Right atrium auricular region (tissue), 2 donors: ENCODE measurements around the gene CADPS. TPM values are rescaled to one million over a fixed set of nuclear protein-coding genes. Genes with fewer than 3 reads are reported as not detected.

Source experiments
- DNase-seq: peaks from one replicate; pipeline ENCODE4 v3.0.0-alpha.2; 2019; ENCODE audit warnings: low spot score
- H3K27ac ChIP-seq, 2 donors: fragments of 200-600 bp; sonication (generic); 1 replicate in 1 of 2; 2 replicates in 1 of 2; pipeline ENCODE4 v1.5.1; 2016 to 2019
- H3K27me3 ChIP-seq, 2 donors: fragments of 200-600 bp; sonication (generic); one replicate each; pipeline versions ENCODE4 v1.5.1 to v1.6.0; 2017 to 2019
- H3K36me3 ChIP-seq: fragments of 200-600 bp; sonication (generic); one replicate; pipeline ENCODE4 v1.5.1; 2016
- H3K4me1 ChIP-seq, 2 donors: fragments of 200-600 bp; sonication (generic); one replicate each; pipeline versions ENCODE4 v1.5.1 to v1.6.0; 2017 to 2019
- H3K4me3 ChIP-seq, 2 donors: fragments of 200-600 bp; sonication (generic); 1 replicate in 1 of 2; 2 replicates in 1 of 2; pipeline ENCODE4 v1.5.1; 2017 to 2019; ENCODE audit warnings: mild to moderate bottlenecking in 1 of 2, moderate library complexity in 1 of 2
- H3K9me3 ChIP-seq, 2 donors: fragments of 200-600 bp; sonication (generic); one replicate each; pipeline ENCODE4 v1.5.1; 2019
- CTCF ChIP-seq, 2 donors: fragments of 200-600 bp; sonication (generic); IDR thresholded peaks; one replicate each; pipeline ENCODE4 v1.5.1; 2019; ENCODE audit warnings: antibody characterized with exemption in 2 of 2
- total RNA-seq, 2 donors: library from RNA; depleted of rRNA; stranded (reverse); fragments of >200 nt; gene quantifications; one replicate each; pipeline ENCODE4 v1.1.0, GENCODE V29; 2016

Gene CADPS
- total RNA-seq, 2 donors from 2014 or later, result 16.1 to 48.2 TPM

GRCh38 chr3:62710751-62711150 is 164.5 kb downstream of the CADPS start:
- no peaks in the 10 kb centered on the region for H3K9me3 ChIP-seq
- no peak overlapping the region for H3K27ac ChIP-seq
- H3K4me3 ChIP-seq, result no peak overlapping the region
- DNase-seq, result no peak
- H3K36me3 ChIP-seq, result no peaks in the 10 kb centered on the region
- no peaks in the 10 kb centered on the region for H3K4me1 ChIP-seq
- TF ChIP-seq CTCF (IDR thresholded peaks at IDR 0.05), result no peak
- H3K27me3 ChIP-seq, result no peaks in the 10 kb centered on the region

- no peak for TF ChIP-seq CTCF (IDR thresholded peaks at IDR 0.05)
- H3K27me3 ChIP-seq, result no peaks in the 10 kb centered on the region
Observed at GRCh38 chr3:62708638-62709373, 166.4 kb downstream of the CADPS start.

GRCh38 chr3:62705721-62706120 is 169.5 kb downstream of the CADPS start:
- no peak for TF ChIP-seq CTCF (IDR thresholded peaks at IDR 0.05)
- H3K27ac ChIP-seq, result no peak overlapping the region
- H3K36me3 ChIP-seq, result no peaks in the 10 kb centered on the region
- DNase-seq, result no peak
- H3K27me3 ChIP-seq, result no peaks in the 10 kb centered on the region
- no peak overlapping the region for H3K4me3 ChIP-seq
- no peaks in the 10 kb centered on the region for H3K9me3 ChIP-seq
- no peaks in the 10 kb centered on the region for H3K4me1 ChIP-seq

More at GRCh38 chr3:62708638-62709373, 166.4 kb downstream of the CADPS start:
- H3K4me3 ChIP-seq, result no peak overlapping the region
- no peaks in the 10 kb centered on the region for H3K36me3 ChIP-seq
- no peaks in the 10 kb centered on the region for H3K4me1 ChIP-seq
- no peak overlapping the region for H3K27ac ChIP-seq
- H3K9me3 ChIP-seq, result no peaks in the 10 kb centered on the region
- DNase-seq, result no peak

- no peak for TF ChIP-seq CTCF (IDR thresholded peaks at IDR 0.05)
- no peak overlapping the region for H3K4me3 ChIP-seq
Observed at GRCh38 chr3:62703451-62704167, 171.6 kb downstream of the CADPS start.

GRCh38 chr3:62700357-62700756 is 174.9 kb downstream of the CADPS start:
- DNase-seq, result no peak
- H3K4me1 ChIP-seq, result no peaks in the 10 kb centered on the region
- no peaks in the 10 kb centered on the region for H3K9me3 ChIP-seq
- no peaks in the 10 kb centered on the region for H3K27me3 ChIP-seq
- H3K36me3 ChIP-seq, result no peaks in the 10 kb centered on the region
- no peak for TF ChIP-seq CTCF (IDR thresholded peaks at IDR 0.05)
- no peak overlapping the region for H3K27ac ChIP-seq
- no peak overlapping the region for H3K4me3 ChIP-seq

More at GRCh38 chr3:62703451-62704167, 171.6 kb downstream of the CADPS start:
- Histone ChIP-seq H3K4me1 (no peaks in the 10 kb centered on the region), H3K36me3 (no peaks in the 10 kb centered on the region), H3K9me3 (no peaks in the 10 kb centered on the region), H3K27me3 (no peaks in the 10 kb centered on the region), H3K27ac (no peak overlapping the region)
- DNase-seq, result no peak
